Osteocyte (in vitro differentiated cells): ENCODE measurements around the gene SLC6A6. TPM values are rescaled to one million over a fixed set of nuclear protein-coding genes. Genes with fewer than 3 reads are reported as not detected.

Experiments used
- DNase-seq: peaks from one replicate; pipeline ENCODE4 v3.0.0; 2021; ENCODE audit warnings: mixed read lengths; ENCODE audit not compliant: unreplicated experiment; ENCODE audit errors: extremely low spot score
- H3K27ac Mint-ChIP-seq: one replicate; pipeline ENCODE4 v1.8.0; 2021; ENCODE audit warnings: mild to moderate bottlenecking, mixed read lengths; ENCODE audit not compliant: unreplicated experiment
- H3K27me3 Mint-ChIP-seq: one replicate; pipeline ENCODE4 v1.8.0; 2021; ENCODE audit warnings: mixed read lengths; ENCODE audit not compliant: unreplicated experiment
- H3K36me3 Mint-ChIP-seq: one replicate; pipeline ENCODE4 v1.8.0; 2021; ENCODE audit warnings: mixed read lengths; ENCODE audit not compliant: unreplicated experiment
- H3K4me1 Mint-ChIP-seq: one replicate; pipeline ENCODE4 v1.8.0; 2021; ENCODE audit warnings: mixed read lengths; ENCODE audit not compliant: unreplicated experiment
- H3K4me3 Mint-ChIP-seq: one replicate; pipeline ENCODE4 v1.8.0; 2021; ENCODE audit warnings: mild to moderate bottlenecking, moderate library complexity, mixed read lengths; ENCODE audit not compliant: unreplicated experiment
- H3K9me3 Mint-ChIP-seq: one replicate; pipeline ENCODE4 v1.8.0; 2021; ENCODE audit warnings: mixed read lengths; ENCODE audit not compliant: unreplicated experiment
- CTCF ChIP-seq: fragments of 200-600 bp; sonication (generic); IDR thresholded peaks from 2 replicates; pipeline ENCODE4 v1.5.0; 2021; ENCODE audit warnings: antibody characterized with exemption, mild to moderate bottlenecking, moderate library complexity
- total RNA-seq: library from RNA; stranded (reverse); gene quantifications from 2 replicates; pipeline ENCODE4 v1.2.1, GENCODE V29; 2021

Gene SLC6A6
- total RNA-seq, 1 donor from 2014 or later, result 41.9 TPM

GRCh38 chr3:14424711-14425580, 22.5 kb downstream of the SLC6A6 start:
- Mint-ChIP-seq H3K36me3 (peaks cover 8% of the 10 kb centered on the region), H3K4me1 (peaks cover 38% of the 10 kb centered on the region), H3K27ac (no peak overlapping the region), H3K9me3 (no peaks in the 10 kb centered on the region), H3K27me3 (no peaks in the 10 kb centered on the region), H3K4me3 (no peak overlapping the region)
- DNase-seq, result no peak
- TF ChIP-seq CTCF, result no peak

GRCh38 chr3:14425581-14426304, 23.3 kb downstream of the SLC6A6 start:
- Mint-ChIP-seq H3K4me1 (peaks cover 38% of the 10 kb centered on the region), H3K4me3 (no peak overlapping the region), H3K27ac (no peak overlapping the region), H3K9me3 (no peaks in the 10 kb centered on the region), H3K27me3 (no peaks in the 10 kb centered on the region), H3K36me3 (peaks cover 6% of the 10 kb centered on the region)
- TF ChIP-seq CTCF, result no peak
- DNase-seq, result no peak

- TF ChIP-seq CTCF, result no peak
- no peak for DNase-seq
- Mint-ChIP-seq H3K27me3 (no peaks in the 10 kb centered on the region), H3K9me3 (no peaks in the 10 kb centered on the region), H3K4me3 (no peak overlapping the region), H3K4me1 (peaks cover 40% of the 10 kb centered on the region), H3K36me3 (peaks cover 4% of the 10 kb centered on the region), H3K27ac (no peak overlapping the region)
Observed at GRCh38 chr3:14426305-14426620, 23.9 kb downstream of the SLC6A6 start.

GRCh38 chr3:14428087-14429033, 26.0 kb downstream of the SLC6A6 start:
- Mint-ChIP-seq H3K27ac (no peak overlapping the region), H3K4me3 (no peak overlapping the region), H3K27me3 (no peaks in the 10 kb centered on the region), H3K4me1 (peaks cover 56% of the 10 kb centered on the region), H3K9me3 (no peaks in the 10 kb centered on the region), H3K36me3 (peaks cover 1% of the 10 kb centered on the region)
- TF ChIP-seq CTCF, result no peak
- DNase-seq, result no peak
